Kidney glomerular epithelial cell (primary cell): Measurements from ENCODE around the gene PEMT.

Experiments used
- DNase-seq: peaks from one replicate; lab custom pipeline; 2025; lab: John Stamatoyannopoulos, UW

The PEMT gene

GRCh38 chr17:17605083-17605728, 13.7 kb upstream of the PEMT start:
- no peak for DNase-seq

- DNase-seq: no peak
These were observed 12.4 kb upstream of the PEMT start for GRCh38 chr17:17603895-17604225.

- DNase-seq: no peak
These were observed 11.8 kb upstream of the PEMT start for GRCh38 chr17:17603178-17603894.

GRCh38 chr17:17599965-17600364, 8.5 kb upstream of the PEMT start:
- no peak for DNase-seq

GRCh38 chr17:17598003-17598402, 6.5 kb upstream of the PEMT start:
- DNase-seq: no peak

- DNase-seq: no peak
These were observed 4.2 kb upstream of the PEMT start for GRCh38 chr17:17595755-17596154.

GRCh38 chr17:17593222-17593620, 1.7 kb upstream of the PEMT start:
- DNase-seq: no peak

- no peak for DNase-seq
These were observed 589 bp downstream of the PEMT start for GRCh38 chr17:17590883-17591354.

GRCh38 chr17:17590141-17590751, 1.3 kb downstream of the PEMT start:
- DNase-seq: no peak

GRCh38 chr17:17587614-17588337, 3.7 kb downstream of the PEMT start:
- DNase-seq: peak; percentile 71

- DNase-seq: no peak
These were observed 9.1 kb downstream of the PEMT start for GRCh38 chr17:17582372-17582771.

GRCh38 chr17:17581509-17581908, 10.0 kb downstream of the PEMT start:
- DNase-seq: no peak

GRCh38 chr17:17580662-17581470, 10.6 kb downstream of the PEMT start:
- no peak for DNase-seq

GRCh38 chr17:17579691-17580090, 11.8 kb downstream of the PEMT start:
- no peak for DNase-seq

- DNase-seq: no peak
These were observed 14.1 kb downstream of the PEMT start for GRCh38 chr17:17577373-17577772.

- peak; percentile 90 for DNase-seq
These were observed 14.7 kb downstream of the PEMT start for GRCh38 chr17:17576772-17577234.

- DNase-seq: peak; percentile 62
These were observed 15.9 kb downstream of the PEMT start for GRCh38 chr17:17575360-17576251.

- no peak for DNase-seq
These were observed 17.6 kb downstream of the PEMT start for GRCh38 chr17:17573912-17574311.

GRCh38 chr17:17572010-17572785, 19.3 kb downstream of the PEMT start:
- DNase-seq: no peak
